ENCODE measurements around the gene RLF. TPM values are rescaled to one million over a fixed set of nuclear protein-coding genes. Genes with fewer than 3 reads are reported as not detected.
"Not testable (repeated sequence)": the region's sequence is repeated elsewhere in the genome, so short reads cannot be mapped to it uniquely, and the experiment has no call there.

RLF gene
- total and polyA plus RNA-seq, 10 of the 15 experiments (the other 5 are each of a cell fraction or from before 2014, with no cell fraction given): 2.0 to 19.8 (median 8.7) TPM

- no peak for TF ChIP-seq ZBTB40 (IDR thresholded peaks at IDR 0.05; ENCODE audit: borderline replicate concordance)
Measured at GRCh38 chr1:40210511-40211204, 49.5 kb downstream of the RLF start (continued).

- H4K20me1 ChIP-seq (ENCODE audit: control insufficient read depth, insufficient read depth): no peaks in the 10 kb centered on the region
- TF ChIP-seq REST (IDR thresholded peaks at IDR 0.05; ENCODE audit: low read depth, low read length): no peak
- no peak for TF ChIP-seq ZNF207 (IDR thresholded peaks at IDR 0.05; ENCODE audit: borderline replicate concordance)
- H3K79me2 ChIP-seq (ENCODE audit: control insufficient read depth, insufficient read depth, low read length): no peaks in the 10 kb centered on the region; the same call in 1 of the 2 replicates
- no peak for DNase-seq (ENCODE audit: low read depth, low spot score)
- intact Hi-C loops (cut with micrococcal nuclease; ENCODE audit: unreplicated experiment): no loop called here
- no peak for FAIRE-seq
- H3K4me2 ChIP-seq (ENCODE audit: control insufficient read depth, insufficient read depth): no peak overlapping the region
- BruUV-seq (replicated peaks): no TSS peak
- no peak for ATAC-seq
- CTCF ChIA-PET: interaction anchor here (1.5 to 1.6 kb wide), 2 partner anchors 66 to 187 kb away, joined by 5 to 6 read pairs; no protein-coding TSS in a partner anchor
- POLR2A ChIA-PET: no interaction called here
- in situ Hi-C loops (cut with MboI): no loop called here
- WGBS (ENCODE audit: insufficient coverage, insufficient replicate concordance, low lambda C conversion rate, missing lambda C conversion rate): 100% methylated on average over 5 of the region's 5 CpGs
- RAD21 ChIA-PET (ENCODE audit: unreplicated experiment): interaction anchor here (1.4 kb wide), 1 partner anchor 97 kb away, joined by 3 read pairs; no protein-coding TSS in a partner anchor
- H3K27me3 ChIP-seq (replicated peaks in 1 of 2; ENCODE audit: control insufficient read depth in 2 of 2, insufficient read depth in 2 of 2, low read length in 1 of 2): no peaks in the 10 kb centered on the region
- no peak overlapping the region for H3K27ac ChIP-seq (ENCODE audit: control insufficient read depth, insufficient read depth)
- H3K36me3 ChIP-seq (ENCODE audit: control insufficient read depth in 2 of 2, insufficient read depth in 2 of 2, low read length in 1 of 2): peaks cover 0 to 10% of the 10 kb centered on the region in 2 experiments
- no peak overlapping the region for H2AFZ ChIP-seq (ENCODE audit: control insufficient read depth, low read depth, low read length)
- H3K4me3 ChIP-seq: no peak overlapping the region
- H3K9ac ChIP-seq (ENCODE audit: control insufficient read depth, insufficient read depth, low read length): no peak overlapping the region
- SMC1A ChIA-PET (ENCODE audit: uncharacterized antibody, unreplicated experiment): interaction anchor here (2.0 to 3.9 kb wide), 3 partner anchors 13 to 39 kb away, joined by 5 to 30 read pairs (median 6); partner anchors contain the start of gene ZMPSTE24
- no peaks in the 10 kb centered on the region; the same call in 2 of the 3 replicates for H3K9me3 ChIP-seq (replicated peaks; ENCODE audit: control insufficient read depth, insufficient read depth, low read length)
- peaks cover 12% of the 10 kb centered on the region; the same call in 1 of the 2 replicates for H3K4me1 ChIP-seq (ENCODE audit: control insufficient read depth, insufficient read depth, low read length)
Measured at GRCh38 chr1:40218333-40218732, 57.1 kb downstream of the RLF start.

GRCh38 chr1:40221471-40221905, 60.3 kb downstream of the RLF start:
- H3K27me3 ChIP-seq (replicated peaks in 1 of 2; ENCODE audit: control insufficient read depth in 2 of 2, insufficient read depth in 2 of 2, low read length in 1 of 2); in situ Hi-C loops (cut with MboI); H3K4me3 ChIP-seq; H3K9me3 ChIP-seq (replicated peaks; ENCODE audit: control insufficient read depth, insufficient read depth, low read length); FAIRE-seq; POLR2A ChIA-PET; DNase-seq (ENCODE audit: low read depth, low spot score); H3K27ac ChIP-seq (ENCODE audit: control insufficient read depth, insufficient read depth); H2AFZ ChIP-seq (ENCODE audit: control insufficient read depth, low read depth, low read length); H4K20me1 ChIP-seq (ENCODE audit: control insufficient read depth, insufficient read depth); ATAC-seq; H3K79me2 ChIP-seq (ENCODE audit: control insufficient read depth, insufficient read depth, low read length); H3K4me2 ChIP-seq (ENCODE audit: control insufficient read depth, insufficient read depth); BruUV-seq (replicated peaks); H3K9ac ChIP-seq (ENCODE audit: control insufficient read depth, insufficient read depth, low read length); intact Hi-C loops (cut with micrococcal nuclease; ENCODE audit: unreplicated experiment): not testable (repeated sequence)
- CTCF ChIA-PET: interaction anchor here (0.7 to 1.2 kb wide), 2 partner anchors 11 kb away, joined by 3 to 4 read pairs; no protein-coding TSS in a partner anchor
- SMC1A ChIA-PET (ENCODE audit: uncharacterized antibody, unreplicated experiment): interaction anchor here (1.2 to 3.9 kb wide), 3 partner anchors 10 to 21 kb away, joined by 3 to 30 read pairs (median 3); no protein-coding TSS in a partner anchor
- 99% methylated on average over 12 of the region's 18 CpGs for WGBS (ENCODE audit: insufficient coverage, insufficient replicate concordance, low lambda C conversion rate, missing lambda C conversion rate)
- RAD21 ChIA-PET (ENCODE audit: unreplicated experiment): interaction anchor here (1.2 kb wide), 1 partner anchor 11 kb away, joined by 4 read pairs; no protein-coding TSS in a partner anchor
- peaks cover 23% of the 10 kb centered on the region; the same call in 1 of the 2 replicates for H3K4me1 ChIP-seq (ENCODE audit: control insufficient read depth, insufficient read depth, low read length)
- H3K36me3 ChIP-seq (ENCODE audit: control insufficient read depth in 2 of 2, insufficient read depth in 2 of 2, low read length in 1 of 2): peaks cover 0 to 15% of the 10 kb centered on the region in 2 experiments

All from GM12878 (cell line).